Esophagus (tissue), 2 donors: ENCODE results near the gene NUP188. TPM values are rescaled to one million over a fixed set of nuclear protein-coding genes. Genes with fewer than 3 reads are reported as not detected.

Experiments
- H3K27ac ChIP-seq, 2 donors: one replicate each; pipeline ENCODE4 v1.5.1; 2013; ENCODE audit warnings: low read depth in 2 of 2, mild to moderate bottlenecking in 2 of 2, inconsistent platforms in 1 of 2, low read length in 1 of 2, moderate library complexity in 1 of 2
- H3K27me3 ChIP-seq, 2 donors: one replicate each; pipeline ENCODE4 v1.6.1; 2013; ENCODE audit warnings: low read length in 2 of 2, control low read depth in 1 of 2, mild to moderate bottlenecking in 1 of 2; ENCODE audit not compliant: insufficient read depth in 2 of 2, control insufficient read depth in 1 of 2
- H3K36me3 ChIP-seq, 2 donors: one replicate each; pipeline ENCODE4 v1.6.1; 2013; ENCODE audit warnings: low read length in 1 of 2; ENCODE audit not compliant: control insufficient read depth in 2 of 2, insufficient read depth in 2 of 2
- H3K4me1 ChIP-seq, 2 donors: one replicate each; pipeline ENCODE4 v1.6.1; 2013; ENCODE audit warnings: low read length in 1 of 2; ENCODE audit not compliant: control insufficient read depth in 2 of 2, insufficient read depth in 2 of 2
- H3K4me3 ChIP-seq, 2 donors: one replicate each; pipeline ENCODE4 v1.5.1; 2013; ENCODE audit warnings: low read length in 2 of 2, mild to moderate bottlenecking in 2 of 2, low read depth in 1 of 2, moderate library complexity in 1 of 2
- H3K9me3 ChIP-seq, 2 donors: one replicate each; pipeline ENCODE4 v1.6.1; 2013; ENCODE audit warnings: mild to moderate bottlenecking in 2 of 2, low read depth in 1 of 2, low read length in 1 of 2, moderate library complexity in 1 of 2; ENCODE audit not compliant: control insufficient read depth in 2 of 2, insufficient read depth in 1 of 2
- WGBS, 2 donors: extraction: QIAGEN DNeasy Blood & Tissue Kit; methylation state at CpG; one replicate each; pipeline ENCODE4 v1.1.7; 2013; 5-methylcytosine and 5-hydroxymethylcytosine counted together
- polyA plus RNA-seq, 2 donors: library from polyadenylated mRNA; stranded (reverse); fragments of 200-250 nt; gene quantifications; one replicate each; pipeline ENCODE4 v1.2.3, GENCODE V29; 2013
- donor health status: healthy with polysubstance abuse.
- donor health status: Bipolar disorder and iron deficiency.

Gene NUP188
- polyA plus RNA-seq, 2 donors: 19.7 to 21.8 TPM

GRCh38 chr9:129040113-129040643, 92.7 kb downstream of the NUP188 start:
- 90 to 91% methylated on average over 12 of the region's 12 CpGs for WGBS, 2 donors
- no peak overlapping the region for H3K4me3 ChIP-seq
- peaks cover 5 to 18% of the 10 kb centered on the region in 2 donors for H3K36me3 ChIP-seq
- no peaks in the 10 kb centered on the region for H3K9me3 ChIP-seq
- peaks cover 8 to 15% of the 10 kb centered on the region in 2 donors for H3K4me1 ChIP-seq
- no peaks in the 10 kb centered on the region for H3K27me3 ChIP-seq
- no peak overlapping the region for H3K27ac ChIP-seq

DNA sequence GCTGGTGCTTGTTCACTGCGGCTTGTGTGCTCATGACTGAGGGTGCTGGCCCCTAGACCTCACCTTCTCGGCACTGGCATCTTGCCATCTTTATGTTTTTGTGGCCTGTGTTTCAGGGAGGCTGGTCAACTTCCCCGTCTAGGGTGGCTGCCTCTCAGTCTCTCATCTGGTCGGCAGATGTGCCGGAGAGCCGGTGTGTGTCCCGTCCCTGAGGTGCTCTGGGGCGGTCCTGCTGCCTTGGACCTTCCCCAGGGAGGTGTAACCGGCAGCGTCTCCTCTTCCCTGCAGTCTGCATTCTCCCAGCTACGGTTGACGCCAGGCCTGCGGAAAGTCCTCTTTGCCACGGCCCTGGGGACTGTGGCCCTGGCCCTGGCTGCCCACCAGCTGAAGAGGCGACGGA, 94.5 kb downstream of the NUP188 start:
- Histone ChIP-seq H3K4me3 (no peak overlapping the region), H3K27ac (no peak overlapping the region), H3K4me1 (peaks cover 8 to 14% of the 10 kb centered on the region in 2 donors), H3K27me3 (no peaks in the 10 kb centered on the region), H3K36me3 (peaks cover 5 to 22% of the 10 kb centered on the region in 2 donors), H3K9me3 (no peaks in the 10 kb centered on the region)
- WGBS, 2 donors: 88 to 92% methylated on average over 16 of the region's 16 CpGs

DNA sequence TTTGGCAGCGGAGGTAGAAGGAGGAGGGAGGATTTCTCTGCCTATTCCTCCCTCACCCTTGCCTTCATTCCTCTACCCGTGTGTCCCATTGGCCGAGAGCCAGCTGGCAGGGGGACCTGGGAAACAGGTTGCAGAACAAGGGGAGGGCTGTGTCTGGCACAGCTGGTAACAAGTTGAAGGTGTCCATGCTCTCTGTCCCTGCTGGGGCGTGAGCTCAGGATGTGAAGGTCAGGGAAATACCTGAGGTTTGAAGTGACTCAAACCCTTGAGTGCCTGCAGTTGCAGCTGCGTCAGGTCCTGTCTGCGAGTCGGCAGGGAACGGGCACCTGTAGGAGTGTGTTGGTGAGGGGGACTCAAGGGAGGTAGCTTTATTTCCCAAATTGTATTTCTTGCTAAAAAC, 105.1 kb downstream of the NUP188 start:
- H3K27me3 ChIP-seq: no peaks in the 10 kb centered on the region
- peaks cover 11 to 25% of the 10 kb centered on the region in 2 donors for H3K36me3 ChIP-seq
- H3K4me3 ChIP-seq: no peak overlapping the region
- no peaks in the 10 kb centered on the region for H3K9me3 ChIP-seq
- WGBS, 2 donors: 52 to 58% methylated on average over 8 of the region's 8 CpGs
- no peaks in the 10 kb centered on the region for H3K4me1 ChIP-seq
- peak overlapping the region; percentile 39 to 78 for H3K27ac ChIP-seq

GRCh38 chr9:129053020-129053419, 105.5 kb downstream of the NUP188 start:
- Histone ChIP-seq H3K4me3 (no peak overlapping the region), H3K4me1 (no peaks in the 10 kb centered on the region), H3K36me3 (peaks cover 9 to 24% of the 10 kb centered on the region in 2 donors), H3K27ac (peak overlapping the region; percentile 39 to 85), H3K27me3 (no peaks in the 10 kb centered on the region), H3K9me3 (no peaks in the 10 kb centered on the region)
- 74 to 88% methylated on average over 6 of the region's 6 CpGs for WGBS, 2 donors

GRCh38 chr9:129054163-129054851, 106.8 kb downstream of the NUP188 start:
- Histone ChIP-seq H3K27me3 (no peaks in the 10 kb centered on the region), H3K9me3 (no peaks in the 10 kb centered on the region), H3K4me1 (no peaks in the 10 kb centered on the region), H3K36me3 (peaks cover 10 to 22% of the 10 kb centered on the region in 2 donors), H3K27ac (no peak overlapping the region), H3K4me3 (no peak overlapping the region)
- WGBS, 2 donors: 88 to 89% methylated on average over 5 of the region's 5 CpGs

Other genes with a start within 250 kb of the NUP188 start
- gene PKN3, start 245.2 kb upstream of the NUP188 start, polyA plus RNA-seq: 1 to 10 TPM; 3.5 to 4.3 TPM
- gene ZDHHC12, start 223.6 kb upstream of the NUP188 start, polyA plus RNA-seq: 10 to 100 TPM; 73.2 to 76.0 TPM
- 10 to 100 TPM; 15.1 to 16.8 TPM for gene ZER1, start 175.8 kb upstream of the NUP188 start, polyA plus RNA-seq
- gene TBC1D13, start 160.4 kb upstream of the NUP188 start, polyA plus RNA-seq: 10 to 100 TPM in 1 of 2 donors, 1 to 10 TPM in 1; 9.7 to 10.8 TPM
- gene ENDOG, start 129.2 kb upstream of the NUP188 start, polyA plus RNA-seq: 10 to 100 TPM; 21.0 to 26.2 TPM
- 10 to 100 TPM; 23.6 to 26.6 TPM for gene SPOUT1, start 117.9 kb upstream of the NUP188 start, polyA plus RNA-seq
- gene KYAT1, start 65.7 kb upstream of the NUP188 start, polyA plus RNA-seq: 1 to 10 TPM; 4.0 to 6.7 TPM
- 10 to 100 TPM; 38.5 to 55.6 TPM for gene LRRC8A, start 65.6 kb upstream of the NUP188 start, polyA plus RNA-seq
- gene PHYHD1, start 26.7 kb upstream of the NUP188 start, polyA plus RNA-seq: 10 to 100 TPM; 19.8 to 39.5 TPM
- 10 to 100 TPM in 1 of 2 donors, 1 to 10 TPM in 1; 5.3 to 11.6 TPM for gene DOLK, start 96 bp upstream of the NUP188 start, polyA plus RNA-seq
- gene SH3GLB2, start 80.6 kb downstream of the NUP188 start, polyA plus RNA-seq: 100 to 1,000 TPM; 144 to 183 TPM
- 10 to 100 TPM; 25.5 to 36.2 TPM for gene MIGA2, start 88.9 kb downstream of the NUP188 start, polyA plus RNA-seq
- 10 to 100 TPM; 11.4 to 16.5 TPM for gene DOLPP1, start 133.4 kb downstream of the NUP188 start, polyA plus RNA-seq
- gene CRAT, start 163.1 kb downstream of the NUP188 start, polyA plus RNA-seq: 10 to 100 TPM; 26.6 to 36.7 TPM
- gene PTPA, start 163.7 kb downstream of the NUP188 start, polyA plus RNA-seq: 100 to 1,000 TPM in 1 of 2 donors, 10 to 100 TPM in 1; 80.0 to 126 TPM
- gene IER5L, start 230.6 kb downstream of the NUP188 start, polyA plus RNA-seq: 1 to 10 TPM; 5.4 to 8.4 TPM